Lung (tissue), 12 donors: ENCODE results near the gene NRXN2. TPM values are rescaled to one million over a fixed set of nuclear protein-coding genes. Genes with fewer than 3 reads are reported as not detected.

Experiments used
- ATAC-seq: fragments of 200-7000 bp; cut with Tn5 transposase; one replicate; pipeline ENCODE4 v1.9.1; 2020; ENCODE audit warnings: moderate number of reproducible peaks; ENCODE audit not compliant: insufficient read depth, low FRiP score
- DNase-seq, 3 donors: peaks; one replicate each; pipeline ENCODE4 v3.0.0-alpha.2; 2013 to 2017
- H3K27ac ChIP-seq, 2 donors: one replicate each; pipeline ENCODE4 v1.5.1; 2013; ENCODE audit warnings: mild to moderate bottlenecking in 2 of 2, moderate library complexity in 2 of 2, control low read depth in 1 of 2, inconsistent platforms in 1 of 2, low read depth in 1 of 2, low read length in 1 of 2
- H3K27me3 ChIP-seq, 3 donors: one replicate each; pipeline ENCODE4 v1.5.1; 2013; ENCODE audit warnings: low read length in 2 of 3; ENCODE audit not compliant: control insufficient read depth in 3 of 3, insufficient read depth in 3 of 3
- H3K36me3 ChIP-seq, 4 donors: one replicate each; pipeline ENCODE4 v1.5.1; 2013; ENCODE audit warnings: low read length in 4 of 4, mild to moderate bottlenecking in 1 of 4, moderate library complexity in 1 of 4; ENCODE audit not compliant: control insufficient read depth in 4 of 4, insufficient read depth in 4 of 4
- H3K4me1 ChIP-seq, 5 donors: one replicate each; pipeline ENCODE4 v1.5.1; 2013; ENCODE audit warnings: low read length in 5 of 5, mild to moderate bottlenecking in 2 of 5, moderate library complexity in 1 of 5; ENCODE audit not compliant: control insufficient read depth in 5 of 5, insufficient read depth in 5 of 5
- H3K4me3 ChIP-seq: one replicate; pipeline ENCODE4 v1.5.1; 2013; ENCODE audit warnings: mild to moderate bottlenecking, control low read depth, moderate library complexity
- H3K9ac ChIP-seq, 2 donors: one replicate each; pipeline ENCODE4 v1.5.1; 2013; ENCODE audit warnings: low read length in 2 of 2, control low read depth in 1 of 2; ENCODE audit not compliant: insufficient read depth in 1 of 2
- H3K9me3 ChIP-seq, 4 donors: one replicate each; pipeline ENCODE4 v1.5.1; 2013; ENCODE audit warnings: low read length in 3 of 4, mild to moderate bottlenecking in 1 of 4, moderate library complexity in 1 of 4; ENCODE audit not compliant: control insufficient read depth in 4 of 4, insufficient read depth in 3 of 4
- WGBS, 2 donors: extraction: QIAGEN DNeasy Blood & Tissue Kit; methylation state at CpG; one replicate each; pipeline ENCODE4 v1.1.7; 2013; 5-methylcytosine and 5-hydroxymethylcytosine counted together
- polyA plus RNA-seq, 2 donors: library from polyadenylated mRNA; stranded (reverse); fragments of 200-250 nt; gene quantifications; one replicate each; pipeline ENCODE4 v1.2.1, GENCODE V29; 2013
- total RNA-seq, 2 donors: library from RNA; depleted of rRNA in 1 of 2; stranded (reverse); fragments of >200 nt in 1 of 2; gene quantifications; one replicate each; pipeline ENCODE4 v1.2.1, GENCODE V29; 2014 to 2021
- TF ChIP-seq, protein P1 (sequence below): IDR thresholded peaks from 2 replicates; pipeline ENCODE4 v1.5.1; 2012; ENCODE audit warnings: mild to moderate bottlenecking; ENCODE audit errors: control extremely low read depth, extremely low read depth
- donor health status: control.
- donor health status: control.
- donor health status: Bipolar disorder and iron deficiency.
- donor health status: healthy.
- donor health status: DM: yes; HTN: yes; CAD: no.

NRXN2 gene
- total and polyA plus RNA-seq, 4 donors = 0.39 to 6.6 (median 1.1) TPM

DNA sequence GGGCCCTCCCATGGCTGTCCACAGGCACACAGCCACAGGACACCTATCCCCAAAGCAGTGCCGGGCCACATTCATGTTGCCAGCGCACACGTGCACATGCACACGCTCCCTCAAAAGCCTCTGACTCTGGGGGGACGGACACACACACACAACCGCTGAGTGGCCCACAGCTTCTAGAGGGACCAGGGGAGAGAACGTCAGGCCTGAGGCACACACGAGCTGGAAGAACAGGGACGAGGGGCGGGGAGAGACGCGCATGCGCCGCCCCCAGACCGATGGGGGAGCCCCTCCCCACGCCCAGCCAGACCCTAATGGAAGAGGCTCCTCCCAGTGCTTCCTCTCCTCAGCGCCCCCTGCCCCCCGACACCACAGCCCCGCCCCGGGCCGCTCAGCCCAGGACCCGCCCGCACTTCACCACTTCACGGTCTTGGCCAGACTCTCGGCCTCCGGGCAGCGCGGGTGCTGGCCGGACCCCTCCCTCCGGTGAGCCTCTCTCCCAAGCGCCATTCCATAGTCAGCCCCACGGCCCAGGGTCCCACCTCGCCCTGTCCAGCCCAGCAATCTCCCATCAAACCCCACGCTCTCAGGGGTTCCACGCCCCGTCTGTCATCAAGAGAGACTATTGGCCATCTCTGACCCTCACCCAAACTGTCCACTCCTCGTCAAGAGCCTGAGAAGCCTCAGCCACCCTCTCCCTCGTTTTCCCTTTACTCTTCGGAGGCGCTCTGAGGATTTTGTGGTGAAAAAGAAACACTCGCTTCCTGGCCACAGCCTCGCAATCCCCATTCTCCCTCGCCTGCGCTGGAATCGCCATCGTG, 11.7 kb downstream of the NRXN2 start:
- H3K9ac ChIP-seq = no peak overlapping the region
- peaks cover 0 to 17% (median 15%) of the 10 kb centered on the region in 5 donors for H3K4me1 ChIP-seq
- peaks cover 19 to 68% (median 58%) of the 10 kb centered on the region in 3 donors for H3K27me3 ChIP-seq
- no peak overlapping the region for H3K4me3 ChIP-seq
- H3K27ac ChIP-seq = no peak overlapping the region
- DNase-seq = peak; percentile 38 to 46 (median 40)
- 12 to 17% methylated on average over 45 to 46 of the region's 46 CpGs for WGBS, 2 donors
- no peak for ATAC-seq
- TF ChIP-seq, protein P1, sequence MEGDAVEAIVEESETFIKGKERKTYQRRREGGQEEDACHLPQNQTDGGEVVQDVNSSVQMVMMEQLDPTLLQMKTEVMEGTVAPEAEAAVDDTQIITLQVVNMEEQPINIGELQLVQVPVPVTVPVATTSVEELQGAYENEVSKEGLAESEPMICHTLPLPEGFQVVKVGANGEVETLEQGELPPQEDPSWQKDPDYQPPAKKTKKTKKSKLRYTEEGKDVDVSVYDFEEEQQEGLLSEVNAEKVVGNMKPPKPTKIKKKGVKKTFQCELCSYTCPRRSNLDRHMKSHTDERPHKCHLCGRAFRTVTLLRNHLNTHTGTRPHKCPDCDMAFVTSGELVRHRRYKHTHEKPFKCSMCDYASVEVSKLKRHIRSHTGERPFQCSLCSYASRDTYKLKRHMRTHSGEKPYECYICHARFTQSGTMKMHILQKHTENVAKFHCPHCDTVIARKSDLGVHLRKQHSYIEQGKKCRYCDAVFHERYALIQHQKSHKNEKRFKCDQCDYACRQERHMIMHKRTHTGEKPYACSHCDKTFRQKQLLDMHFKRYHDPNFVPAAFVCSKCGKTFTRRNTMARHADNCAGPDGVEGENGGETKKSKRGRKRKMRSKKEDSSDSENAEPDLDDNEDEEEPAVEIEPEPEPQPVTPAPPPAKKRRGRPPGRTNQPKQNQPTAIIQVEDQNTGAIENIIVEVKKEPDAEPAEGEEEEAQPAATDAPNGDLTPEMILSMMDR = no peak
- H3K36me3 ChIP-seq = no peaks in the 10 kb centered on the region
- no peaks in the 10 kb centered on the region for H3K9me3 ChIP-seq

- TF ChIP-seq, protein P1 = no peak
- H3K27ac ChIP-seq = no peak overlapping the region
- H3K9ac ChIP-seq = no peak overlapping the region
- H3K9me3 ChIP-seq = no peaks in the 10 kb centered on the region
- H3K27me3 ChIP-seq = peaks cover 19 to 60% (median 55%) of the 10 kb centered on the region in 3 donors
- H3K36me3 ChIP-seq = no peaks in the 10 kb centered on the region
- ATAC-seq = no peak
- no peak for DNase-seq
- H3K4me3 ChIP-seq = no peak overlapping the region
- H3K4me1 ChIP-seq = peaks cover 0 to 17% (median 15%) of the 10 kb centered on the region in 5 donors
- whole genome bisulfite sequencing, 2 donors = 41 to 43% methylated on average over 13 of the region's 13 CpGs
Measured at GRCh38 chr11:64710418-64711137, 12.4 kb downstream of the NRXN2 start.

DNA sequence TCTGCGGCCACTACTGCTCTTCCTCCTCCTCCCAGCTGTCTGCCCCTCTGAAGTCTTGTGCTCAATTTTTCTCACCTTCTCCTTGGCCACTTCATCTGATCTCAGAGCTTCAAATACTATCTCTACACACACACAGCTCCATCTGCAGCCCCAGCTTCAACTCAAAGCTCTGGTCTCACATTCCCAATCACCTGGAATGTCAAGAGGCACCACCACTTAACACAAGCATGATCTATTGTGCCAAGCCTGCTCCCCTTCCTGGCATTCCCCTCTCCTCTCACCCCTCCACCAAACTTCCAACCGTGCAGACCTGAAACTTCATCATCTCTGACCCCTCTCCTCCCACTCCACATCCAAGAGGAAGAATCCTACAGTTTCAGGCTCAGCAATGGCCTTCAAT, 17.5 kb downstream of the NRXN2 start:
- 31 to 69% methylated on average over 2 of the region's 2 CpGs for WGBS, 2 donors

More for the DNA sequence above, 17.5 kb downstream of the NRXN2 start:
- no peak overlapping the region for H3K4me3 ChIP-seq
- DNase-seq (no peak), ATAC-seq (no peak)
- H3K9me3 ChIP-seq = no peaks in the 10 kb centered on the region
- H3K36me3 ChIP-seq = no peaks in the 10 kb centered on the region
- peaks cover 3 to 38% (median 38%) of the 10 kb centered on the region in 3 donors for H3K27me3 ChIP-seq
- no peak overlapping the region for H3K9ac ChIP-seq
- TF ChIP-seq, protein P1 = no peak
- peaks cover 0 to 3% (median 0%) of the 10 kb centered on the region in 5 donors for H3K4me1 ChIP-seq
- no peak overlapping the region for H3K27ac ChIP-seq
